GM21717 (cell line): Measurements from ENCODE around the gene TPRG1.
A peak's percentile ranks its signal among the peaks of the same experiment; 100 is the strongest.
"Not testable (repeated sequence)": the region's sequence is repeated elsewhere in the genome, so short reads cannot be mapped to it uniquely, and the experiment has no call there.

Experiments
- ATAC-seq: cut with Tn5 transposase; IDR thresholded peaks from one replicate; pipeline ENCODE4 v1.9.1; 2021; ENCODE audit warnings: mild to moderate bottlenecking, moderate library complexity; ENCODE audit not compliant: unreplicated experiment

TPRG1 gene

DNA sequence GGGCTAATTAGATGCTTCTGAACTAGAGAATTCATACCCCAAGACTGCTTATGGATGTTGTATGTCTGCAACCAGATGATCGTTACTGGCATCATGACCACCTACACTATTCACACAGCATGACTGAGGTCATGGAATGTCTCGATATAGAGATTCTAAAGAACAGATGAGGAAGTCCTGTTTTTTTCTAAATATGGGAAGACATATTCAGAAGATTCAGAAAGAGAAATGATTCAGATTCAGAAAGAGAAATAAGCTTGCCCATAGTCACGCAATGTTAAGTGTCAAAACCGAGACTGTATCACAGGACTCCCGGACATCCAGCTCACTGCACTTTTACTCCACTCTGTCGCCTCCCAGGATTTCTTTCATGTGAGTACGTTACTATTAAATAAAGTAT is 136.2 kb downstream of the TPRG1 start:
- ATAC-seq, result peak; percentile 50

DNA sequence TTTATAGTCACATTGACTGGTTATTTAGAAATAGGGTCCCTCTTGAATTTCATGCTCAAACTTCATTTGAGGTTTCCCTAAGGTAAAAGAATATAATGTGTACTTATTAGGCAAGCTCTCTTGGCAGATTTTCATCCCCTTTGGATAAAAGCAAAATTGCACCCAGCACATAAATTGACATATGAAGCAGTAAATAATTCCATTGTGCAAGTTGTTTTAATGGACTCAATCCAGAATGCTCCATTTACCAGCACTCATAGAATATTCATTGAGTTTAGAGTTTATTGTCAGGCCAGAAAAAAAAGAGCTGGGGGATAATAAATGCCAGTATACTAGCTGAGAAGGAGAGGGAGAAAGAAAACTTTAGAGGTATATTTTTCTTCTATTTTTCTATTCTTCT is 136.8 kb downstream of the TPRG1 start:
- ATAC-seq, result no peak

DNA sequence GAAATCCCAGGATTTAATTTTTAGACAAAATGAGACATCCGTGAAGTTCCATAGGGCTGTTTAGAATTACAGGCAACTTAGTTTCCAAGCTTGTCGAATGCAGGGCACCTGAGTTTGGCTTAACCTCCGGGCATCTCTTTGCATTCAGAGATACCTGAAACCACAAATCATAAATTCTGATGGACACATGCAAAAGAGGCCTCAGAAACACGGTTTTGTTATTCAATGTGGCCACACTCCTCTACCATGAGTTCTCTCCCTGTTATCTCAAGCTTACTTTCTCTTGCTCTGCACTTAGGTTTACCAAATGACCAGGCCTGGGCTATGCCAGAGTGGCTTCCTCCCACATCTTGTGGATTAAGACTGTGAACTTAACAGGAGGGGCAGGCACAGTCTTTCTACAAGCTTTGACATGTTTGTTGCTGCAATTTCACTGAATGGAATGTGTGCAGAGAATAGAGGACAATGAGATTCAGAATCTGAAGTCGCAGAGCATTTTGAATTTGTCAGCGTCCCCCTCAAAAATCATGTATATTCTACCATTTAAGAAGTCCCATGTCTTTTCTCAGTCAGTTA is 137.7 kb downstream of the TPRG1 start:
- no peak for ATAC-seq

DNA sequence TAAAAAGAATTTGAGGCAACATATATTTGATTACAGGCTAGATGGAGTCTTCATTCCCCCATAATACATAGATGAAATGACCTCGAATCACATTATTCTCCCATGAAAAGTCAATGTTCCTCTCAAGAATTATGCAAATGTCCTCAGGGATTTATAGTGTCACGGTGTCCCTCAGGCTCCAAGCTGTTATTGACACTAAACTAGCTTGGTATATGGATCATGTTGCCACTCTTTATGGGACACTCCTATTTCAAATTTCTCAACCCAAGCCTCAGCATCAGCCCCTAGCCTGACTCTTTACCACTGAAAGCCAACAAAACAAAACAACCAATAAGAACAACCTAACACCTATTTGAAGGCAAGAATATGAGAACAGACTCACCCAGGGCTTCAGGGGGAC is 139.8 kb downstream of the TPRG1 start:
- ATAC-seq, result no peak

DNA sequence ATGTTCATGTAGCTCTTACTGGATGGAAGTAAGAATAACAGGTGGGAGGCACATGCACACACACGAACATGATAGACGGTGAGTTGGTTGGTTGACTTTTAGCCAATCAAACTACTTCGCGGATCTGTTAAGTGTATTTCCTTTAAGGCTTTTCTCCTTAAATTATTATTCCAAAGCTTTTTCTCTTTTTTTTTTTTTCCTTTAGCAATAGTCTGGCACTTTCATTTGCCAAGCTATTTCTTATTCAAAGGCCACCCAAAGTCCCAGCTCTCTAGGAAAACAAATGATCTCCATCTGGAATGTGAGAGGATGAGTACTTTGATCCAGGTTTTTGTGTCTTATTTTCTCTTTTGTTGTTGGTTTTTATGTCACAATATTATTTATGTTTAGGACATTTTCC is 141.1 kb downstream of the TPRG1 start:
- ATAC-seq, result no peak

DNA sequence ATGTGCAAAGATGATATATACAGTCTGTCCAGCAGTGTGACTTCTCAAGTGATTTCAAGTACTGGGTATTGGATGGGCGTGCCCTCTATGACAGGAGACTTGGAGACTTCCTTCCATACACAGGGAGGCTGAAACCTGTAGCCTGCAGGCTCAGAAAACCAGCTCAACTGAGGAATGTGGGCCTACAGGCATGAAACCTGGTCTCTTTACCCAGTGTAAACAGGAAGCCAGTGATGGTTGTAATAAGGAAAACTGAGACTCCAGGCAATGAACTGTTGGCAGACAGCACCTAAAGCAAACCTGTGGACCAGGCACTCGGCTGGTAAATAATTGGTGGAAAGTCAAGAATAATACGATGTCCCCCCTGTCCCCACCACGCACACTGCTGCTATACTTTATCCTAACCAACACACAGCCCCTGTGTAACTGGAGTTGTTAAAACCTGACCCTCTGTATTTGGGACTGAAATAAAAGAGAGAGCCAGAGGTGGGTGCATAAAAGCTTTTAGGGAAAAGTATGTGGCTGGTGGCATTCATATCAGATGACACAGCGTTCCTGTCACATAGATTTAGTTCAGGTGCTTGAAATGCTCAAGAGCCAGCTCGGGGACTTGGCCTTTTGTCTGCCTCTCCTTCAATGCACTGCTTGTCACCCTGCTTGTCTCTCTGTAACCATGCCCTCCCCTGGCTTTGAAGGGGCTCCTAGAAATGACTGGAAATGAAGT is 144.7 kb downstream of the TPRG1 start:
- no peak for ATAC-seq

DNA sequence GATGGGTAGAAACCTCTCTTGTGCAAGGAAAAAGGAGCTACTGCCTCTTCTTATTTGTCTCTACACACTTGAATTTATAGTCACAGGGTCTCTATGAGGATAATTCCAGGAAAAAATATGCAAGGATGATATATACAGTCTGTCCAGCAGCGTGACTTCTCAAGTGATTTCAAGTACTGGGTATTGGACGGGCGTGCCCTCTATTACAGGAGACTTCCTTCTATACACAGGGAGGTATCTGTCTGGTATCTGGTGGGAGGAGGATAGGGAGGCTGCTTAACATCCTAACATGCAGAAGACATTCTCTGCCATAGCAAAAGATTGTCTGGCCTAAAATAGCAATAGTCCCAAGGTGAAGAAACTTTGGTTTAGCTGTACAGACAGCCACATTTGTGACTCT is 146.1 kb downstream of the TPRG1 start:
- no peak for ATAC-seq

DNA sequence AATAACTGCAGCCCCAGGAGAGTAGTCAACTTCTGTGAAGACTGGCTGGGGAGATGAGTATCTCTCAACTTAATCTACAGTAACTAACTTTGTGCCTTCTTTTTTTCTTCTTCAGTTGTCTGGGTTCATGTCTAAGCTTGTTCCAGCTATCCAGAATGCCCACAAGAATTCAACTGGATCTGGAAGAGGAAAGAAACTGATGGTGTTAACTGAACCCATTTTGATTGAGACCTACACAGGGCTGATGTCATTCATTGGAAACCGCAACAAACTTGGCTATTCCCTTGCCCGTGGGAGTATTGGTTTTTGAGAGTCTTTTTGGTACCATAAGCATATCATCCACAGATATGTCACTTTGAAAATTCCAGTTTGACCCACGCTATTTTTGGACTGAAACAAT is 148.7 kb downstream of the TPRG1 start:
- ATAC-seq, result no peak

DNA sequence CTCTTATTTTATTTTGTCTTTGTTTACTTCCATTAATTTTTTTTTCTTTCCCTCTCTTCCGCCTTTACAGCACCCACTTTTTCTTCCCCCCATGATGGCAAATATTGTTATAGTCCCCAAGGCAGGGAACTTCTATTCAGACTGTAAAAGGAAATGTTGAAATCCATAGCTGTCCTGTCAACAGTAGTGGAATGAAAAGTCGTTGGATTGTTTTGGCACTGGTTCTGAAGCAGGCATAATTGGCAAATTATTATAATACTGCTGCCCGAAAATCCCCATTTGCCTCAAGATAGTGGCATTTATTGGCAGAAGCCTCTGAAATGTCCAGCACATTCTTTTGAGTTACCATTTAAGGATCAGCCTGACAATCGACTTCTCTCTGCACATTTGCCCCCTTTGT is 150.6 kb downstream of the TPRG1 start:
- no peak for ATAC-seq

DNA sequence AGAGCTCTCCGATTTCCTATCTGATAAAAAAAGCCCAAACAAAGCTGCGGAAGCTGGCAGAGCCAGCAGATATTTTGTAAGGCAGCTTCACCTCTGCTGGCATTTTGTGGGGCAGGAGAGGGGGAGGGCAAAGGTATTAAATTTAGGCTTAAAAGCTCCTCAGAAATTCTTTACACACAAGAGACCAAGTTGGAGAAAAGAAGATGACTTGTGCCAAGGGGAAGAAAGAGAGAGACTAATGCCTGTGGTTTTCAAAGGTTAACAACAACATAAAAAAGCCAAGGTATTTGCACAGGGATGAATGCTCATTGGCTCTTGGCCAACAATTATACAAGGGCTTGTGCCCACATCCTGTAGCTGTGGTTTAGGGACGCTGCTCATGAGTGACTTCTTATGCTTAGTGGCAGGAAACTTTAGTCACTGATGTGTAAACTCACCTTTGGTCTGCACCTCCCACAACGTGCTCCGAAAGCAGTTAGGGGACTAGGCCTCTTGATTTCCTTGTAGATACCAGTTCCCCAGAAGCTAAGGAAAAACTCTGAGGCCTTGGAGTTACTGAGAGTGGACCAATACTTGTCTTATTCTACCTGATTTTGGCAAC is 152.9 kb downstream of the TPRG1 start:
- peak; percentile 100 for ATAC-seq

DNA sequence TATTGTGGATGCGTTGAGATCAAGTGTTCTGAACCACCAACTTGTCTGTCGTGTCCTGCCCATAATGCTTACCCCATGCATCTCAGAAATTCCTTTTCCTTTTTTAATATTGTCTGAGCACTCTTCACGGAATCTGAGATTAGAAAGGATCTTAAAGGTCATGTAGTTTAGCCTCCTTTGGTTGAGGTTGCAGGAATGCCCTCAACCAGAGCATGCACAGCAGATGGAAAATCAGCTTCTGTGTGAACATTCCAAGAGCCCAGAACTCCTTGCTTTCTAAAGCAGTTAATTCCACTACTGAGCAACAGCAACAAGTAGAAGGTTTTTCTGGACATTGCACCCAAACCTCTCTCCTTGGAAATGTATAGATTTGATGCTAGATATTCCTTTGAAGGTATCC is 153.7 kb downstream of the TPRG1 start:
- no peak for ATAC-seq

DNA sequence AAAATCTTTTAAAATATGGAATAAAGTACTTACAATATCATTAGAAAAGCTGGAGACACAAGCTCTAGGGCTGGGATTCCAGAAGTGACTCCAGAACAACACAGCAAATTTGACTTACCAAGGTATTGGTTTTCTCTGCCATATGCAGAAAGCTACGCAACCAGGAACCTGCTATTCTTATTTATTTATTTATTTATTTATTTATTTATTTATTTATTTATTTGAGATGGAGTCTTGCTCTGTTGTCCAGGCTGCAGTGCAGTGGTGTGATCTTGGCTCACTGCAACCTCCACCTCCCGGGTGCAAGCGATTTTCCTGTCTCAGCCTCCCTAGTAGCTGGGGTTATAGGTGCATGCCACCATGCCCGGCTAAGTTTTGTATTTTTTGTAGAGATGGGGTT is 157.9 kb downstream of the TPRG1 start:
- ATAC-seq, result not testable (repeated sequence)

DNA sequence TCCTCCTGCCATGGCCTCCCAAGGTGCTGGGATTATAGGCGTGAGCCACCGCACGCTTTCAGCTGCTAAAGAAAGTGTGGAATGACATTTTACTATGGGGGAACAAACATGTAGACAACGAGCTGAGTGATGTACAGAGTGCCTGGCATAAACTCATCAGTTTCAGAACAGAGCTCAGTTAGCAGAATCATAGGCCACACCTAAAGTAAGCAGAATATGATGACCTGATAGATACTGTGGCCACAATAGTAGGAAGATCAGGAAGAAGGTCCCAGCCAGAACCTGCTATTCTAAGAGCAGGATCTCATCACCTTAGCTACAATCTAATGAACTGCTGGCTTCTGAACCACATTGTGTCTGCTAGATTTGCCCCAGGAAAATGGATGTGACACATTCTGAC is 158.3 kb downstream of the TPRG1 start:
- ATAC-seq, result no peak

DNA sequence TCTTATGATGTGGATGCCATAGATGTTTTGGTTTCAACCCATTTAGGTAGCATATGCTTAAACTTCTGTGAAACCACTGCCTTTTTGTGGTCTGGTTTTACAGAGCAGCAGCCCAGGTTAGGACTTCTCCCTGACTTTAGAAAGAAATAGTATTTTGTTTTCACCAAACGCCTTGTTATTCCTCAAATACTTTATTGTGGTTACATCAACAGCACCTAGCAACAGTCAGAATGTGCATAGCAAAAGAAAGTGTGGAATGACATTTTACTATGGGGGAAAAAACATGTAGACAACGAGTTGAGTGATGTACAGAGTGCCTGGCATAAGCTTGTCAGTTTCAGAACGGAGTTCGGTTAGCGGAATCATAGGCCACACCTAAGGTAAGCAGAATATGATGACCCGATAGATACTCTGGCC is 159.2 kb downstream of the TPRG1 start:
- no peak for ATAC-seq

DNA sequence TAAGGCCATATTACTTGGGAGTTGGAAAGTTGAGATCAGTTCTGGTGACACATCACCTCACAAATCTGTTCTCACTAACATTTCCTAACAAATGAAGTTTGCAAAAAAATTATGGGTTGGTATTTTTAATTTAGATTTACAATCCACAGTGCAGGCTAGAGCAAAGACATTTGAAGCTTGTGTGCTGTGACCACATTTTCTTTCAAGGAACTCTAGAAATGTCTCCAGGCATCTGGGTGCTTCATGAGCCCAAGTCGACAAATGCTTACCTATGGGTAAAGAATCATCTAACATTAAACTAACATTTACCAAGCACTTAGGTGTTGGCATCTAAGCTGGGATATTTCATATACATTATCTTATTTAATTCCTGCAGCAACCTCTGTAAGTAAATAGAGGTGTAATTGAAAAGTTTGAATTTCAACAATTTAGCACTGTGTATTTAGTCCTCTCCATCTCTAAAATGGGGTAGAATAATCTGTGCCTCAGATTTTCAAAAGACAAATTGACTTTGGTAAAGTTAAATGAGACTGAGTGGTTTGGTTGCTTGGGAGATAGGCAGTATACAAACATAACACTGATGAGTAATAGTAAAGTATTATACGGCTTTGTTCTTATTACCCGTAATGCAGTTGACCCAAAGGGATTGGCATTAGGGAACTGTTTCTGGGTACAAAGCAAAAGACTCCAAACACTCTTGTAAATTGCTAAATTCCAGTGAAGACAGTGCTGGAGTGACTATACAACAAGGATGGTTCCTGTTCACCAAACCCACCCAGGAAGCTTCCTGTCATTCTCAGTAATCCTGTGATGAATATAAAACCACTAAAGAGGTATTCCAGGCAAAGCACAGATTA is 162.5 kb downstream of the TPRG1 start:
- no peak for ATAC-seq

DNA sequence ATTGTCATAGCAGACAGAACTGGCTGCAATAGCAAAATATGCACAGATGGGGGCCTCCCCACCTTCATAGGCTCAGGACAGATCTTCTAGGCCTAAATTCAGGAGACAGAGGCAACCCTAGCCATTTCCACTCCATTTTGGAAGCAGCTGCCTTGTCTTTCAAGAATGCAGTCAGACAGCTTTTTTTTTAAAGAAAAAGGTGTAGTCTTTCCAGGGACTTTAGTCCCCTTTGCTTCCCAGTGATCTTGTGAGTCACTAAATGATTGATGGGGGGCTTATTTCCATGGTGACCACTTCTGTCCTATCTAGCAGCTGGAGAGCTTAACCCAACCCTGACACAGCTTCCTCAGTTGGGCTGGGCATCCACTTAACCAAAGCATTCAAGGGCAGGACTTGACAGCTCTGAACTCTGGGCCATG is 165.9 kb downstream of the TPRG1 start:
- no peak for ATAC-seq

DNA sequence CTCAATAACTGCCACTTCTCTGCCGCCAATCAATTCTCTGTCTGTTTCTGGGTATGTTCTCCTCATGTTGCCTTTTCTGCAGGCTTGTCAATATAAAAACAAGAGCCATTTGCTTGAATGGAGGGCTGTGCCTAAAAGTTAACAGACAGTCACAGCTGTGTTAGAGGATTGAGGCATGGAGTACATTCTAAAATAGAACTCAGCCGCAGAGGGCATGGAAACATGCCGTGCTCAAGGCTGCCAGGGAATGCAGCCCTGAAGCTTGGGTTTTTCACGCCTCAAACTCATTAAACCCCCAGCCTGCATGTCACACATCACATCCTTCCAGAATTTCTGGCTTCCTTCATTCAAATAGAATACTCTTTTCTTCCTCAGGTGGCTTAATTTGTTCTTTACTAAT is 166.6 kb downstream of the TPRG1 start:
- no peak for ATAC-seq

DNA sequence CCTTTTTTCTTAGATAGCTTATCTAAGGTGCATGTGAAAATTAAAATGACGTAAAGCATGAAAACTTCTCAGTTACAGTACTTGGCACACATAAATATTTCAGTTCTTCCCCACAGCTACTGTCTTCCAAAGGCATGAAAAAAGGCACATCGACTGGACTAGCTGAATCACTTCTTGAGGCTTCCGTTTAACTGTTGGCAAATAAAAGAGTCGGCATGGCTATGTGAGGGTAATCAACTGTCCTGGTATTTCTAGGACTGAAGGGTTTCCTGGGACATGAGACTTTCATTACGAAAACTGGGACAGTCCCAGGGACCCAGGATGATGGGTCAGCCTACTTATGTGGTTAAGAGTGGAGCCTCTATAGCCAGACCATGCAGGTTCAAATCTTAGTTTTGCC is 168.2 kb downstream of the TPRG1 start:
- no peak for ATAC-seq

DNA sequence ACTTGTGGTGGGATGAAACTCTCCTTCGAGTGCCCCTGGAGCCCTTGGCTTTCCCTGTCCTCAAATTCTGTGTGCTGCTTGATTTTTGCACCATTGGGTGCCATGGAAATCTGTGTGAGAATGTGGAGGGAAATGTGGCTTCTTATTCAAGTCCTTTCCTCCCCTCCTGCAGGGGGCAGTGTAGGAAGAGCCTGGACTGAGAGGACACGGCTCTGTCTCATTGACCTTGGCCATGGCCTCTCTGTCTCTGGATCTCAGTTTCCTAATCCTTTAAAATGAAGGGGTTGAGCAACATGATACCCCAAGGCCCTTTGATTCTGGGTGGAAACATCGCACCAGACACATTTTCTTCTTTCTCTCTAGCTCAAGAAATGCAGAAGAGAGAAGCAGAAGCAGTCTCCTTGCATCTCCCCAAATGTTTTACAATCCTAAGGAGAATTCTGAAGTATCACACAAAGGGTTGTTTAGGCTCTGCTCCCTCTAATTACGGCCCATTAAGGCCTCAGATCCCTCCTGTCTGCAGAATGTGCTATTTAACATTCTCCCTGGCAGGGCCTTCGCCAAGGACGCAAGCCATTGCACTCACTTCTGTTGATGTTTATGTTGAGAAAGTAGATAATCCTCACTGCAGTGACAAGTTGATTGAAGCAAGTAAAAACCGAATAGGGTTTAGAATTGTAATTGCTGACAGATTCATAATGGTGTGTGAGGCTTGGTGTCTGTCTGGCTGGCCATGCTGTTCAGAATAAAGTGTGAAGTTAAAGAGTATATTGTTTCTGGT is 169.1 kb downstream of the TPRG1 start:
- ATAC-seq, result no peak

DNA sequence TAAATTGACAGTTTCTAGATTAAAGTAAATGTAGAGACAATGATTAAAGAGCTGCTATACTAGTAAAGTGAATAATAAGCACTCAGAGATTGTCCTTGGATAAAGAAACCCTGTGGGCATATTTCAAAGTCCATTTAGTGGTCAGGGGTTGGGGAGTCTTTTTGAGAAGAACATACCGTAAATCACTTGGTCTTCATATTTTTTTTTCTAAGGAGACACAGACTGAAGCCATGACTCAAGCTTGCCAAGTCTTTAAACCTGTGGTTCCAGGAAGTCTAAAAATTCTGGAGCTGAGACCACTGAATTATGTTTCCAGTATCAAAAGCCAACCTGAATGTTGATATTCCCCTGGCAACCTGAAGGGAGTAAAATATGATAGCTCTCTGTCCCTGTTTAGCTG is 171.0 kb downstream of the TPRG1 start:
- ATAC-seq, result no peak

DNA sequence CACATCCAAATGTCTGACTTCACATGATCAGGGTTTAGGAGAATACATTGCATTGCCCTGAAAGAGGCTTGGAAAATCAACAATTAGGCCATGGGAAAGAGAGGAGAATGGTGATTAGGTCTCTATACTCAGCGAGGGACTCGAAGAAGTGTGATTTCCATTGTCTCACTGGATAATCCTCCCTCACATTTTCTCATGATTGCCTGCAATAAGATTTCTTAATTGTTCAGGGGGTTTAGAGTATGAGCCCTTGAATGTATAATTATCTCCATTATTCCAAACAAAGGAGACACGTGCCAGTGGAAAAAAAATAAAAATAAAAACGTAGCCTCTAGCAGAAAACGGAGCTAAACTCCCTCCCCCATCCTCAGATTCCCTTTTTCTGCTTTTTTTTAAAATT is 173.2 kb downstream of the TPRG1 start:
- ATAC-seq, result no peak
